Liver (tissue), 3 donors: ENCODE measurements around the gene CASTOR2.

Source experiments
- CTCF ChIP-seq: fragments of 150-350 bp; IDR thresholded peaks from 2 replicates; pipeline ENCODE4 v1.5.1; 2017; ENCODE audit warnings: improper control_type of control experiment, low read depth, low read length; ENCODE audit not compliant: missing input control
- TAF1 ChIP-seq: conservative IDR thresholded peaks from 2 replicates; pipeline ENCODE4 v1.6.1; 2016; ENCODE audit warnings: antibody characterized with exemption, mild to moderate bottlenecking
- donor health status: healthy.
- donor health status: healthy.

GRCh38 chr7:75064801-75065200, 100.3 kb downstream of the CASTOR2 start:
- TF ChIP-seq CTCF (no peak), TAF1 (no peak)
